ENCODE measurements around the gene ZNF783. TPM values are rescaled to one million over a fixed set of nuclear protein-coding genes. Genes with fewer than 3 reads are reported as not detected.

The ZNF783 gene
- total and polyA plus RNA-seq, 2 of the 8 experiments (the other 6 are each of a cell fraction or from before 2014, with no cell fraction given), result 7.3 to 8.2 TPM

DNA sequence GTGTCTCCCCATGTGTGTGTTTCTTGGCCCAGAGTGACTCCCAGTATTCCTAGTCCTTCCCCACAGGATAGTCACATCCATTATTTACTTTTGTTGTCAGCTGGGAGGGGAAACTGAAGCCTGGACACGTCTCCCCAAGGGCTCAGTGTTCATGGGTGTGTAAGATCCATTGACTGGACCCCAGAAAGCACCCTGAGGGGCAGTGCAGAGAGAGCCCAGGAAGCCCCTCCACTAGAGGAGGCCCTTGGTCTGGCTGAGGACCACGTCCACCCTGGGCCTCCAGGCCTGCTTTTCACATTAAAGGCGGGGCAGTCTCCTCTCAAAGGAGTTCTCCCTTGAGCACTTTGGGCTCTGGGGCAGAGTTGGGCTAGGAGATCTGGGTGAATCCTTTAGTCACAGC, 21.3 kb downstream of the ZNF783 start:
- H3K4me1 ChIP-seq (replicated peaks in 1 of 4; ENCODE audit: control insufficient read depth in 3 of 4, insufficient read depth in 4 of 4, low read length in 3 of 4), result peaks cover 0 to 6% (median 4%) of the 10 kb centered on the region in 4 experiments; a peak in 5 of 7 replicates
- ChIA-PET CTCF (ENCODE audit: partially characterized antibody) (interaction anchor here (1.1 to 4.4 kb wide), 5 partner anchors 9 to 141 kb away, joined by 3 to 21 read pairs (median 4); partner anchors contain the start of gene ZNF783), POLR2A (ENCODE audit: partially characterized antibody) (interaction anchor here (2.7 kb wide), 1 partner anchor 17 kb away, joined by 12 read pairs; no protein-coding TSS in a partner anchor)
- no peak for FAIRE-seq
- peaks cover 5% of the 10 kb centered on the region for H3K23me2 ChIP-seq (ENCODE audit: low read depth, low read length)
- peaks cover 0 to 8% (median 4%) of the 10 kb centered on the region in 4 experiments; a peak in 3 of 7 replicates for H3K27me3 ChIP-seq (replicated peaks in 1 of 4; ENCODE audit: control insufficient read depth in 3 of 4, extremely low read depth in 1 of 4, insufficient read depth in 3 of 4, low read length in 3 of 4)
- peaks cover 0 to 8% (median under 1%) of the 10 kb centered on the region in 4 experiments; a peak in 1 of 8 replicates for H3K36me3 ChIP-seq (ENCODE audit: control insufficient read depth in 2 of 4, insufficient read depth in 4 of 4, low read length in 3 of 4)
- H3K9me3 ChIP-seq (ENCODE audit: insufficient read depth in 2 of 2, low read depth in 1 of 2, low read length in 1 of 2), result no peaks in the 10 kb centered on the region
- no peak overlapping the region for H3K27ac ChIP-seq (ENCODE audit: low read depth, low read length)
- TF ChIP-seq NRF1 (IDR thresholded peaks at IDR 0.05; ENCODE audit: low read depth, low read length), result no peak
- no peak for TF ChIP-seq BACH1 (IDR thresholded peaks at IDR 0.05; ENCODE audit: low read length)
- no peak for TF ChIP-seq TAF7 (optimal IDR thresholded peaks at IDR 0.05; ENCODE audit: borderline replicate concordance, low read depth, low read length)
- TF ChIP-seq NANOG (IDR thresholded peaks at IDR 0.05; ENCODE audit: insufficient read depth, low read depth, low read length, poor library complexity, severe bottlenecking), result no peak
- no peak for TF ChIP-seq SIX5 (IDR thresholded peaks at IDR 0.05; ENCODE audit: low read depth, low read length)
- no peak for TF ChIP-seq RFX5 (IDR thresholded peaks at IDR 0.05; ENCODE audit: borderline replicate concordance, low read depth, low read length)
- no peak for TF ChIP-seq CBX5 (IDR thresholded peaks at IDR 0.05; ENCODE audit: low read depth, low read length)
- no peak for TF ChIP-seq ASH2L (IDR thresholded peaks at IDR 0.05; ENCODE audit: low read length)
- H4K20me1 ChIP-seq (replicated peaks in 1 of 2; ENCODE audit: control insufficient read depth in 1 of 2, insufficient read depth in 2 of 2, low read length in 2 of 2), result peaks cover 0 to 5% of the 10 kb centered on the region in 2 experiments
- no peak overlapping the region for H3K4me2 ChIP-seq (ENCODE audit: insufficient read depth in 1 of 2, low read depth in 2 of 2, low read length in 2 of 2)
- DNase-seq (ENCODE audit: low read depth in 1 of 2, low spot score in 2 of 2), result no peak
- H4K8ac ChIP-seq (ENCODE audit: extremely low read depth, insufficient read depth, low read length), result no peak overlapping the region
- no peak overlapping the region for H2BK120ac ChIP-seq (replicated peaks; ENCODE audit: low read depth, low read length)
- no peak overlapping the region for H2BK20ac ChIP-seq (ENCODE audit: low read length)
- H3K4me3 ChIP-seq (ENCODE audit: extremely low read depth in 1 of 4, insufficient read depth in 2 of 4, low read depth in 3 of 4, low read length in 4 of 4), result no peak overlapping the region
- H2BK5ac ChIP-seq (ENCODE audit: low read depth, low read length), result no peak overlapping the region
- H3K23ac ChIP-seq (ENCODE audit: insufficient read length), result no peak overlapping the region
- H3K4ac ChIP-seq (replicated peaks; ENCODE audit: insufficient read length, low read depth, low read length), result no peak overlapping the region
- peaks cover 3% of the 10 kb centered on the region for H3K79me1 ChIP-seq (ENCODE audit: low read depth, low read length)
- H3K18ac ChIP-seq (ENCODE audit: extremely low read depth, low read length), result no peak overlapping the region
- WGBS, 2 experiments (ENCODE audit: extremely low coverage in 1 of 2, insufficient coverage in 1 of 2, insufficient read length in 1 of 2, insufficient replicate concordance in 2 of 2, low coverage in 1 of 2, low lambda C conversion rate in 2 of 2, missing lambda C conversion rate in 1 of 2), result 90% methylated on average over 3 of the region's 3 CpGs; no CpG with 5 or more reads in 1 of the 2 experiments
- no peak overlapping the region for H3K56ac ChIP-seq (replicated peaks; ENCODE audit: insufficient read length, low read depth, low read length)
- H4K5ac ChIP-seq (ENCODE audit: insufficient read length, low read depth, low read length), result no peak overlapping the region
- H4K91ac ChIP-seq (replicated peaks; ENCODE audit: insufficient read length, low read length), result no peak overlapping the region
- H2AK5ac ChIP-seq (ENCODE audit: low read depth, low read length), result no peak overlapping the region
- H3K14ac ChIP-seq (ENCODE audit: insufficient read length), result no peak overlapping the region
- no peak overlapping the region for H2BK12ac ChIP-seq (ENCODE audit: low read depth, low read length)
- no peak overlapping the region for H2BK15ac ChIP-seq (ENCODE audit: low read length)
- no peak overlapping the region for H3K9ac ChIP-seq (replicated peaks in 1 of 4; ENCODE audit: extremely low read depth in 1 of 4, low read depth in 3 of 4, low read length in 3 of 4)
- H2AFZ ChIP-seq (ENCODE audit: low read length), result no peak overlapping the region
- H3K79me2 ChIP-seq (ENCODE audit: control insufficient read depth in 1 of 2, insufficient read depth in 2 of 2, low read length in 2 of 2), result no peaks in the 10 kb centered on the region

All from H1 (cell line).